PC-9 (cell line): ENCODE data around the gene FIBCD1. TPM values are rescaled to one million over a fixed set of nuclear protein-coding genes. Genes with fewer than 3 reads are reported as not detected.
"Not testable (repeated sequence)": the region's sequence is repeated elsewhere in the genome, so short reads cannot be mapped to it uniquely, and the experiment has no call there.

ENCODE experiments used
- BruUV-seq: library from RNA; stranded (reverse); fragments of 400-500 nt; replicated peaks from 2 replicates; lab custom pipeline; 2021; lab: Mats Ljungman, UMichigan
- CTCF ChIA-PET: fragments of 300-600 bp; sonication (Branson Sonifier 250); formaldehyde crosslinking; loops from one replicate; lab custom pipeline; 2022; ENCODE audit warnings: antibody characterized with exemption; lab: Charles Lee
- POLR2A ChIA-PET: fragments of 300-600 bp; sonication (Branson Sonifier 250); formaldehyde crosslinking; loops from one replicate; lab custom pipeline; 2022; ENCODE audit warnings: antibody characterized with exemption; ENCODE audit not compliant: unreplicated experiment; lab: Charles Lee
- DNase-seq, 2 experiments: peaks; one replicate each; pipeline versions ENCODE4 v3.0.0 to v3.0.0-alpha.2; 2015 to 2022; ENCODE audit warnings: mixed read lengths in 1 of 2
- H2AFZ ChIP-seq: fragments of 200-600 bp; sonication (generic); 2 replicates; pipeline ENCODE4 v1.8.1; 2017; ENCODE audit warnings: antibody characterized with exemption
- H3F3A ChIP-seq: fragments of 200-600 bp; sonication (generic); 2 replicates; pipeline ENCODE4 v1.8.1; 2017; ENCODE audit warnings: antibody characterized with exemption, mild to moderate bottlenecking, low read depth; ENCODE audit not compliant: insufficient read depth
- H3K27ac ChIP-seq: fragments of 200-600 bp; sonication (generic); 2 replicates; pipeline ENCODE4 v1.6.1; 2016; ENCODE audit warnings: mixed run types
- H3K27me3 ChIP-seq: fragments of 200-600 bp; sonication (generic); 2 replicates; pipeline ENCODE4 v1.6.1; 2016; ENCODE audit warnings: low read depth, mixed run types; ENCODE audit not compliant: insufficient read depth
- H3K36me3 ChIP-seq: fragments of 200-600 bp; sonication (generic); 2 replicates; pipeline ENCODE4 v1.6.1; 2016; ENCODE audit warnings: low read depth, mixed run types
- H3K4me1 ChIP-seq: fragments of 200-600 bp; sonication (generic); replicated peaks from 2 replicates; pipeline ENCODE4 v1.6.1; 2016; ENCODE audit warnings: mixed run types; ENCODE audit not compliant: insufficient read depth
- H3K4me2 ChIP-seq: fragments of 200-600 bp; sonication (generic); 2 replicates; pipeline ENCODE4 v1.6.1; 2017; ENCODE audit warnings: mixed run types
- H3K4me3 ChIP-seq: fragments of 200-600 bp; sonication (generic); 2 replicates; pipeline ENCODE4 v1.6.1; 2016; ENCODE audit warnings: mixed run types
- H3K79me2 ChIP-seq: fragments of 200-600 bp; sonication (generic); 2 replicates; pipeline ENCODE4 v1.6.1; 2017; ENCODE audit warnings: low read depth, mixed run types
- H3K9me2 ChIP-seq: fragments of 200-600 bp; sonication (generic); 2 replicates; pipeline ENCODE4 v1.8.1; 2017; ENCODE audit warnings: mild to moderate bottlenecking; ENCODE audit not compliant: insufficient read depth
- H3K9me3 ChIP-seq: fragments of 200-600 bp; sonication (generic); 2 replicates; pipeline ENCODE4 v1.8.1; 2016; ENCODE audit warnings: low read depth; ENCODE audit not compliant: insufficient read depth
- H4K20me1 ChIP-seq: fragments of 200-600 bp; sonication (generic); 2 replicates; pipeline ENCODE4 v1.8.1; 2017; ENCODE audit not compliant: insufficient read depth
- EZH2 ChIP-seq: fragments of 200-600 bp; sonication (generic); IDR thresholded peaks from 2 replicates; pipeline ENCODE4 v1.8.0; 2017; ENCODE audit warnings: antibody characterized with exemption, low read depth
- intact Hi-C: fragments of 100-400 bp; cut with micrococcal nuclease; formaldehyde crosslinking; loops from one replicate; pipeline ENCODE4 v1.10.0; 2022; ENCODE audit not compliant: unreplicated experiment
- total RNA-seq: library from RNA; stranded (reverse); gene quantifications from 2 replicates; pipeline ENCODE4 v1.2.3, GENCODE V29; 2021
- TF ChIP-seq, protein P1 (sequence below): fragments of 200-600 bp; sonication (generic); conservative IDR thresholded peaks from 2 replicates; pipeline ENCODE4 v1.6.1; 2017; ENCODE audit warnings: mixed run types, antibody characterized with exemption, mild to moderate bottlenecking, moderate library complexity

The FIBCD1 gene
- total RNA-seq, 1 experiment from 2014 or later = 2.7 TPM

DNA sequence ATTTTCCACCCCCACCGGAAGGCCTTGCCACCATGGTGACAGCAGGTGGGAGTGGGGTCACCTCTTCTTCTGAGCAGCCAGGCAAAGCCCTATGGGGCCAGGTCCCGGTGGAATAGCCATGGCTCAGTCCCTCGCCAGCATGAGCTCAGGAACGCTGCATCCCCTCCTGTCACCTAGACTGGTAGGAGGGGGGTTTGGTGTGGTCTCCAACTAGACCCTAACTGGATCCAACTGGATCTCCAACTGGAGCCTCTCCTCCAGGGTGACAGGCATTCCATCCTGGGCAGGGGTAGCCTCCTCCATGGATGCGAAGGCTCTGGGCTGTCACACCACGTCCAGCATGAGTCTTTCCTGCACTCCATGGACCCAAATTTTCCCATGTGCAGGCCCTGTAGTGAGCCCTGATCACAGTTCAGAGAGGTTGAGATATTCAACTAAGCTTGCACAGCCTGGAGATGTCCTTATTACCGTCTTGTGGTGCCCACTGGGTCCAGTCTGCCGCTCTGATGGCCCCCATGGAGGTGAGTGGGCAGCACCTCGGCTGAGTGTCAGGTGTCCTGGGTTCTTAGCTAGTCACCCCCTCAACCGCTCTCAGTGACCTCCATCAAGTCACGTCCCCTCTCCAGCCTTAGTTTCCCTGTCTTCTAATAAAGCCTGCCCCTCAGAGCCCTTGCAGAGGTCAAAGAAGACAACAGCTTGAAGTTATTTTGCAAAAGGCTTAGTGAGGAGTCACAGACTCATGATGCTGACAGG lies 18.6 kb upstream of the FIBCD1 start:
- H3K27ac ChIP-seq = no peak overlapping the region
- ChIA-PET CTCF (no interaction called here), POLR2A (no interaction called here)
- no peaks in the 10 kb centered on the region for H4K20me1 ChIP-seq
- BruUV-seq = no TSS peak
- H3K27me3 ChIP-seq = peaks cover 39% of the 10 kb centered on the region
- H2AFZ ChIP-seq = no peak overlapping the region
- intact Hi-C loops = no loop called here
- no peaks in the 10 kb centered on the region for H3K36me3 ChIP-seq
- no peaks in the 10 kb centered on the region for H3K9me3 ChIP-seq
- H3K4me1 ChIP-seq = peaks cover 8% of the 10 kb centered on the region
- H3F3A ChIP-seq = peaks cover 4% of the 10 kb centered on the region; the same call in 1 of the 2 replicates
- no peak overlapping the region for H3K4me3 ChIP-seq
- DNase-seq = no peak
- H3K4me2 ChIP-seq = no peak overlapping the region
- TF ChIP-seq, protein P1, sequence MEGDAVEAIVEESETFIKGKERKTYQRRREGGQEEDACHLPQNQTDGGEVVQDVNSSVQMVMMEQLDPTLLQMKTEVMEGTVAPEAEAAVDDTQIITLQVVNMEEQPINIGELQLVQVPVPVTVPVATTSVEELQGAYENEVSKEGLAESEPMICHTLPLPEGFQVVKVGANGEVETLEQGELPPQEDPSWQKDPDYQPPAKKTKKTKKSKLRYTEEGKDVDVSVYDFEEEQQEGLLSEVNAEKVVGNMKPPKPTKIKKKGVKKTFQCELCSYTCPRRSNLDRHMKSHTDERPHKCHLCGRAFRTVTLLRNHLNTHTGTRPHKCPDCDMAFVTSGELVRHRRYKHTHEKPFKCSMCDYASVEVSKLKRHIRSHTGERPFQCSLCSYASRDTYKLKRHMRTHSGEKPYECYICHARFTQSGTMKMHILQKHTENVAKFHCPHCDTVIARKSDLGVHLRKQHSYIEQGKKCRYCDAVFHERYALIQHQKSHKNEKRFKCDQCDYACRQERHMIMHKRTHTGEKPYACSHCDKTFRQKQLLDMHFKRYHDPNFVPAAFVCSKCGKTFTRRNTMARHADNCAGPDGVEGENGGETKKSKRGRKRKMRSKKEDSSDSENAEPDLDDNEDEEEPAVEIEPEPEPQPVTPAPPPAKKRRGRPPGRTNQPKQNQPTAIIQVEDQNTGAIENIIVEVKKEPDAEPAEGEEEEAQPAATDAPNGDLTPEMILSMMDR = no peak
- TF ChIP-seq EZH2 = no peak
- H3K79me2 ChIP-seq = no peaks in the 10 kb centered on the region
- H3K9me2 ChIP-seq = no peaks in the 10 kb centered on the region; the same call in 1 of the 2 replicates

DNA sequence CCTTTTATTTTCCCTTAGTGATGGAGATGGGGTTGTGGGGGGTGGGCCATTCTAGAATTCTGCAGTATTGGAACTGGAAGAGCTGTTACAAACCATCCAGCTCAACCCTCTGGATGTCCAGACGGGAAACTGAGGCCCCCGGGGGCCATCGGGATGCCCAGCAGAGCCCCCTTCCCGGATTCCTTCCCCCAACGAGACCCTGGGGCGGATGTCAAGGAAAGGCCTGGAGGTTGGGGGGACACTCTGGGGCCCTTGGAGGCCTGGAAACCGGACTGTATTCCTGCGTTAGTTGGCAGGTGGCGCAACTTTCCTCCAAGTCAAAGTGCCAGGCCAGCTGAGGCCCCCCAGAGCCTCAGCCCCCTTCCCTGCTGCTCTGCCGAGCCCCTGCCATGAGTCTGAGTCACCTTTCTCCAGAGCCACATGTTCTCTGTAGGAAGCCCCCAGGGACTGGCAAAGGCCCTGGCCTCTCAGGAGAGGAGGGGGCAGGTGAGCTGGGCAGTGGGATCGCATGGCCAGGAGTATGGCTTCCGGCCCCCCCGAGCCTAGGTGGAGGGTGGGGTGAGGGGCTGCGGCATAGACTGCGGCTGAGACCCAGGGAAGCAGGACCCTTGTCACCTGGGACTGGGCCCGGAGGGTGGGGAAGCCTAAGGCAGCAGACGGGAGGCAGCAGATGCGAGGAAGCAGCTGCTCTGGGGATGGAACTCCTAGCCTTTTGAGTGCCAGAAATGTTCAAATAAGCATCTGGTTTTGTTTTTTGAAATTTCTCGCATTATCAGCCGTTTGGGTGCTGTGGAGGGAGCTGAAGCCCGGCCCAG lies 17.8 kb upstream of the FIBCD1 start:
- peaks cover under 1% of the 10 kb centered on the region; the same call in 1 of the 2 replicates for H3K4me1 ChIP-seq
- DNase-seq = no peak
- H3K27ac ChIP-seq = no peak overlapping the region
- H3K4me2 ChIP-seq = no peak overlapping the region
- no peak overlapping the region for H2AFZ ChIP-seq
- no peak overlapping the region for H3K4me3 ChIP-seq
- H3K9me3 ChIP-seq = no peaks in the 10 kb centered on the region
- no peaks in the 10 kb centered on the region for H3K36me3 ChIP-seq
- ChIA-PET POLR2A (no interaction called here), CTCF (no interaction called here)
- peaks cover 46% of the 10 kb centered on the region for H3K27me3 ChIP-seq
- BruUV-seq = no TSS peak
- H3F3A ChIP-seq = no peaks in the 10 kb centered on the region; the same call in 1 of the 2 replicates
- TF ChIP-seq, protein P1 = no peak
- TF ChIP-seq EZH2 = no peak
- no peaks in the 10 kb centered on the region for H4K20me1 ChIP-seq
- H3K9me2 ChIP-seq = no peaks in the 10 kb centered on the region; the same call in 1 of the 2 replicates
- intact Hi-C loops = no loop called here
- H3K79me2 ChIP-seq = no peaks in the 10 kb centered on the region

DNA sequence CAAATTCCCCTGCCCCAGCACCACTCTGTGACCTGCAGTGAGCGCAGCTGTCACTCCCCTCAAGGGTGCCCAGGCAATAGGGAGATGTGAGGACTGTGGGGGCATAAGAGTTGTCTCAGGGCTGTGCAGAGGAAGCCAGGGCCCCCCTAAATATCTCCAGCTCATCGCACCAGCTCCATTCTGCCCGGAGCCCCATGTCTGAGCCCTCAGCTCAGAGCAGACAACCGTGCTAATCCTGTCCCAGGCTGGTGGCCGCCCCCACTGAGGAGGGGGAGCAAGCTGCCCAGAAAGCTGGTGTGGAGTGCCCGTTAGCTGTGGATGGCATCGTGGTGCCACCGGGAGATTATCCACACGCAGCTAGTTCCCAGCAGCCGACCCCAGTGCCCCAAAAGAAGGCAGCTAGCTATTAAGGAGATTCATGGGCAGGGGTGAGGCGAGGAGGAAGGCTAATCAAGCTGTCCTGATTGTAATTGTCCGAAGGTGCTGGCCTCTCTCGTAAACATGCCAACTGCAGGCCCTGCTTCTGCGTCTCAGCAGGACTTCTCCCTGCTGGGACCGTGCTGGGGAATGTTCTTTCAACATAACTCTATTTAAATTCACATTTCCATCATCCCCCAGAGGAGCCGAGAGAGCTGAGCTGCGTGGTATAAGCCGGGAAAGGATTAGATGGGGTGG lies 17.0 kb upstream of the FIBCD1 start:
- no peaks in the 10 kb centered on the region for H3K36me3 ChIP-seq
- no peaks in the 10 kb centered on the region for H4K20me1 ChIP-seq
- no peak for DNase-seq
- H3K27ac ChIP-seq = no peak overlapping the region
- no peaks in the 10 kb centered on the region for H3K79me2 ChIP-seq
- H3K4me2 ChIP-seq = no peak overlapping the region
- no peak for TF ChIP-seq EZH2
- TF ChIP-seq, protein P1 = no peak
- H2AFZ ChIP-seq = no peak overlapping the region
- no peaks in the 10 kb centered on the region for H3K9me3 ChIP-seq
- H3F3A ChIP-seq = no peaks in the 10 kb centered on the region
- no peak overlapping the region for H3K4me3 ChIP-seq
- intact Hi-C loops = no loop called here
- no peaks in the 10 kb centered on the region for H3K9me2 ChIP-seq
- BruUV-seq = no TSS peak
- ChIA-PET POLR2A (no interaction called here), CTCF (no interaction called here)
- no peaks in the 10 kb centered on the region for H3K4me1 ChIP-seq
- peaks cover 48% of the 10 kb centered on the region for H3K27me3 ChIP-seq

DNA sequence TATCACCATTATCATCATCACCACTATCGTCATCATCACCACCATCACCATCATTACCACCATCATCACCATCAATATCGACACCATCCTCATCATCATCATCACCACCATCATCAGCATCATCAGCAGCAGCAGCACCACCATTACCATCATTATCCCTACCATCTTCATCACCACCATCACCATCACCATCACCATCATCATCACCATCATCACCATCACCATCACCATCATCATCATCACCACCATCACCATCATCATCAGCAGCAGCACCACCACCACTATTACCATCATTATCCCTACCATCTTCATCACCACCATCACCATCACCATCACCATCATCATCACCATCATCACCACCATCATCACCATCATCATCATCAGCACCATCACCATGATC lies 15.9 kb upstream of the FIBCD1 start:
- CTCF ChIA-PET, H3K36me3 ChIP-seq, H4K20me1 ChIP-seq, H3K9me3 ChIP-seq, H2AFZ ChIP-seq, H3F3A ChIP-seq, H3K9me2 ChIP-seq, H3K4me2 ChIP-seq, H3K79me2 ChIP-seq, DNase-seq, intact Hi-C loops, H3K4me1 ChIP-seq, BruUV-seq, H3K27ac ChIP-seq, H3K4me3 ChIP-seq, POLR2A ChIA-PET: not testable (repeated sequence)
- H3K27me3 ChIP-seq = peaks cover 53% of the 10 kb centered on the region
